Mucosa of descending colon (tissue), 3 donors: ENCODE data around the gene PRDX6. TPM values are rescaled to one million over a fixed set of nuclear protein-coding genes. Genes with fewer than 3 reads are reported as not detected.
"Not testable (repeated sequence)": the region's sequence is repeated elsewhere in the genome, so short reads cannot be mapped to it uniquely, and the experiment has no call there.

Experiments
- ATAC-seq: fragments of 200-7000 bp; cut with Tn5 transposase; one replicate; pipeline ENCODE4 v1.9.1; 2020; ENCODE audit warnings: mild to moderate bottlenecking, moderate library complexity
- DNase-seq, 3 donors: peaks; one replicate each; pipeline ENCODE4 v3.0.0-alpha.2; 2020
- H3K36me3 ChIP-seq: fragments of 200-600 bp; one replicate; pipeline ENCODE4 v1.8.0; 2021; ENCODE audit warnings: low read depth, mild to moderate bottlenecking
- H3K4me1 ChIP-seq: fragments of 200-600 bp; one replicate; pipeline ENCODE4 v1.8.0; 2021; ENCODE audit warnings: low read depth, mild to moderate bottlenecking
- H3K4me3 ChIP-seq: fragments of 200-600 bp; one replicate; pipeline ENCODE4 v1.8.0; 2021; ENCODE audit warnings: mild to moderate bottlenecking
- H3K9me3 ChIP-seq: fragments of 200-600 bp; one replicate; pipeline ENCODE4 v1.8.0; 2021; ENCODE audit warnings: mild to moderate bottlenecking
- CTCF ChIP-seq: fragments of 200-600 bp; IDR thresholded peaks from one replicate; pipeline ENCODE4 v1.8.0; 2022; ENCODE audit warnings: antibody characterized with exemption, mild to moderate bottlenecking
- intact Hi-C, 2 donors: fragments of 100-400 bp; cut with DNase I in 1 of 2; cut with micrococcal nuclease in 1 of 2; formaldehyde crosslinking; loops; one replicate each; pipeline versions ENCODE4 v1.11.0 to v1.11.1; 2022; cut with DNase I, micrococcal nuclease
- total RNA-seq, 3 donors: library from RNA; stranded (reverse); fragmentation: NEBNext Ultra II Directional in 2 of 3; extraction: Animal tissue kit (Norgen Biotek cat#: 25700) in 2 of 3; gene quantifications; one replicate each; pipeline versions ENCODE4 v1.2.1 to v1.2.4, GENCODE V29; 2021 to 2023
- donor health status: DM: no; HTN: no; CAD: no; lungs with moderate emphysema.
- donor health status: DM: no; HTN: no; CAD: no.
- donor health status: DM: no; HTN: yes; CAD: no.

PRDX6 gene
- total RNA-seq, 3 donors from 2014 or later = 398 to 884 (median 511) TPM

- Histone ChIP-seq H3K4me1 (peaks cover 5% of the 10 kb centered on the region), H3K4me3 (no peak overlapping the region), H3K9me3 (no peaks in the 10 kb centered on the region), H3K36me3 (no peaks in the 10 kb centered on the region)
- intact Hi-C loops = no loop called here
- no peak for TF ChIP-seq CTCF
- ATAC-seq (no peak), DNase-seq (no peak)
Measured at GRCh38 chr1:173508541-173508940, 31.4 kb downstream of the PRDX6 start.

- ATAC-seq (peak; percentile 56), DNase-seq (no peak)
- intact Hi-C loops = no loop called here
- no peaks in the 10 kb centered on the region for H3K9me3 ChIP-seq
- TF ChIP-seq CTCF = no peak
- no peak overlapping the region for H3K4me3 ChIP-seq
- H3K4me1 ChIP-seq = peaks cover 5% of the 10 kb centered on the region
- no peaks in the 10 kb centered on the region for H3K36me3 ChIP-seq
Measured at GRCh38 chr1:173509797-173510196, 32.7 kb downstream of the PRDX6 start.

GRCh38 chr1:173514503-173514902 is 37.4 kb downstream of the PRDX6 start:
- DNase-seq, H3K9me3 ChIP-seq, H3K4me3 ChIP-seq, H3K4me1 ChIP-seq, H3K36me3 ChIP-seq, intact Hi-C loops, ATAC-seq: not testable (repeated sequence)

GRCh38 chr1:173520799-173521198 is 43.7 kb downstream of the PRDX6 start:
- H3K9me3 ChIP-seq = no peaks in the 10 kb centered on the region
- H3K4me3 ChIP-seq = no peak overlapping the region
- no peak for ATAC-seq
- no peaks in the 10 kb centered on the region for H3K4me1 ChIP-seq
- no peak for DNase-seq
- no peak for TF ChIP-seq CTCF
- no peaks in the 10 kb centered on the region for H3K36me3 ChIP-seq
- intact Hi-C loops = no loop called here

GRCh38 chr1:173523329-173523728 is 46.2 kb downstream of the PRDX6 start:
- Histone ChIP-seq H3K36me3 (no peaks in the 10 kb centered on the region), H3K4me1 (no peaks in the 10 kb centered on the region), H3K4me3 (no peak overlapping the region), H3K9me3 (no peaks in the 10 kb centered on the region)
- intact Hi-C loops = no loop called here
- ATAC-seq (peak; percentile 43), DNase-seq (no peak)
- TF ChIP-seq CTCF = no peak

GRCh38 chr1:173525926-173526325 is 48.8 kb downstream of the PRDX6 start:
- no peak for ATAC-seq
- DNase-seq = no peak
- Histone ChIP-seq H3K36me3 (no peaks in the 10 kb centered on the region), H3K4me1 (no peaks in the 10 kb centered on the region), H3K4me3 (no peak overlapping the region), H3K9me3 (no peaks in the 10 kb centered on the region)
- no peak for TF ChIP-seq CTCF
- intact Hi-C loops = no loop called here
